DMS153 (cell line): ENCODE results near the gene HNRNPA1.
"Not testable (repeated sequence)": the region's sequence is repeated elsewhere in the genome, so short reads cannot be mapped to it uniquely, and the experiment has no call there.

Source experiments
- DNase-seq: peaks from one replicate; lab custom pipeline; 2025; lab: John Stamatoyannopoulos, UW

The HNRNPA1 gene

DNA sequence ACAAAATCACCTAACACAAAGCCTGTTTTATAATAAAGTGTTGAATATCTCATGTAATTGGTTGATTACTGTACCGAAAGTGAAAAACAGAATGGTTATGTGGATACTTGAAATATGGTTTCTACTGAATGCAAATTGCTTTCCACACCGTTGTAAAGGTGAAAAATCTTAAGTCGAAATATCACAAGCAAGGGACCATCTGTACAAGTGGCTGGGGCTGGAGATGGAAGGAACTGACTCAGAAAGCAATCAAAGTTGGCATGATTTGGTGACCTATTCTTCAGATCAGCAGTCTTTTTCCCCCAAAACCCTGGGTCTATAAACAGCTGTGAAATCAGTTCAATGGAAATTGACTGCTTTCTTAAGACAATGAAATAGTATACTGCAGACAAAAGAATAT lies 4.2 kb upstream of the HNRNPA1 start:
- no peak for DNase-seq

- no peak for DNase-seq
Measured at GRCh38 chr12:54277823-54278276, 2.7 kb upstream of the HNRNPA1 start.

- DNase-seq: no peak
Measured at GRCh38 chr12:54279227-54279631, 1.3 kb upstream of the HNRNPA1 start.

DNA sequence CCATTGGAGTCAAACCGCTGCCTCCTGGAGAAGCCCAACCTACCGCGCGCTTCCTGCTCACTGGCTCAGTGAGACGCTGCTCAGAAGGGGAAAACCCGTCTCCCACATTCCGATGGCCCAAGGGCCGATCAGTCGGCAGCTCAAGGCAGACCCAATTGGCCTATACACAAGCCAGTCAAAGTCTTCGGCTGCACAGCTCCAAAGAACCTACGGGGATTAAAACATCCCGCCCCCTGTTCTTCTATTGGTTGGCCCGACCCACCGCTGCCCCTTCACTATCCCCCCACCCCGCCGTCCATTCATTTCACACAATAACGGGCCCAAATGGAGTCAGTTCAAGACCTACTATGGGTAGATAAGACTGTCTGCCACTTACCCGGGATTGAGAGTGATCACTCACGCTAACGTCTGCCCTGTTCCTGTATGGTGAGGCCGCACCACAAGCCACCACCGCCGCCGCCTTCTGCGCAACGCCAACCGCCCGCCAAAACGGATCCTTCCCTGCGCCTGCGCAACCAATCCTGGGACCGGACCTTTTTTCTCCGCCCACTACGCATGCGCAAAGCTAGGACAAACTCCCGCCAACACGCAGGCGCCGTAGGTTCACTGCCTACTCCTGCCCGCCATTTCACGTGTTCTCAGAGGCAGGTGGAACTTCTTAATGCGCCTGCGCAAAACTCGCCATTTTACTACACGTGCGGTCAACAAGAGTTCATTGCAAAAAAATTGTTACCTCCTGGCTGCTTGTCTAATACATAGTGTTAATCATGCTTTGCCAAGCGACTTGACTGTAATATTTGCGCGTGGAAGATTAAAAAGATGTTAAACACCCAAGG lies 676 bp upstream of the HNRNPA1 start, which contains the start of gene CBX5:
Gene CBX5 (minus strand): TSS at position 491 of the 836 bp plus-strand sequence. CDS start 22,472 bp downstream, outside the sequence.
- DNase-seq: peak; percentile 98

DNA sequence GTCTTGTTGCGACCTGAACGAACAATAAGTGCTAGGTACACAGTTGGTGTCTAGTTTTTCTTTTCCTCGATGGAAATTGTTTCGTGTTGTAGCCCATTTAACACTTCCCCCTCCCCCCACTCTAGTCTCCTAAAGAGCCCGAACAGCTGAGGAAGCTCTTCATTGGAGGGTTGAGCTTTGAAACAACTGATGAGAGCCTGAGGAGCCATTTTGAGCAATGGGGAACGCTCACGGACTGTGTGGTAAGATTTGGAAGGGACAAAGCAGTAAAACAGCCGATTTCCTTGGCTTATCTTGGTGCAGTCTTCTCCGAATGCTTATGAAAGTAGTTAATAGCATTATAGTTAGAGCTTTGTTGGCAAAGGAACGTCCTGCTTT lies 724 bp downstream of the HNRNPA1 start:
- DNase-seq: not testable (repeated sequence)

DNA sequence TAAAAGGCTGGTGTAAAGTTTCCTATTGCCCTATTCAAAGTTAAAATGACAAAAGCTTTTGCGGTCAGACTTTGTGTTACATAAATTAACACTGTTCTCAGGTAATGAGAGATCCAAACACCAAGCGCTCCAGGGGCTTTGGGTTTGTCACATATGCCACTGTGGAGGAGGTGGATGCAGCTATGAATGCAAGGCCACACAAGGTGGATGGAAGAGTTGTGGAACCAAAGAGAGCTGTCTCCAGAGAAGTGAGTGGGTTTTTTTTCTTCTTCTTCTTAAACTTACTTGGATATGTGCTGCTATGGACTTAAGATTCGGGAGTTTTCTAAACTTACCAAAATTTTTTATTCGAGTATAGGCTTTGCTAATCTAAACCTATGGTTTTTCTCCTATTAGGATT lies 1.2 kb downstream of the HNRNPA1 start:
- not testable (repeated sequence) for DNase-seq

GRCh38 chr12:54282949-54283593 lies 2.5 kb downstream of the HNRNPA1 start:
- no peak for DNase-seq

DNA sequence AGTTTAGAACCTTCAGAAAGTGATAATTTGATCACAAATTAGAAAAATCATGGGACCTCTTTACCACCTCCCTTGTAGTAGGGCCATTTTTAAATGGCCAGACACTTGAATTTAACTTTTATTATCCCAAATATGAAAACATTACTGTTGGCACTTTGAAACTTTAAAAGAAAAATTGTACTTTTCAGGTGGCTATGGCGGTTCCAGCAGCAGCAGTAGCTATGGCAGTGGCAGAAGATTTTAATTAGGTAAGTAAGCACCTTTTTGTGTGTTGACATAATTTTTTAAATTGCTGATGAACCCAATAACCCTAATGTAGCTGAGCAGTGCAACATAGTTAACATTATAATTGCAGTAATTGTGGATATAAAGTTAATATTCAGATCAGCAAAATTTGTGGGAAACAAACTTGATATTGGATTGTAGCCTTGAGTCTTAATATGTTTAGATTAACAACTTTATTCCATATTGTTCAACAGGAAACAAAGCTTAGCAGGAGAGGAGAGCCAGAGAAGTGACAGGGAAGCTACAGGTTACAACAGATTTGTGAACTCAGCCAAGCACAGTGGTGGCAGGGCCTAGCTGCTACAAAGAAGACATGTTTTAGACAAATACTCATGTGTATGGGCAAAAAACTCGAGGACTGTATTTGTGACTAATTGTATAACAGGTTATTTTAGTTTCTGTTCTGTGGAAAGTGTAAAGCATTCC lies 3.7 kb downstream of the HNRNPA1 start:
- not testable (repeated sequence) for DNase-seq

GRCh38 chr12:54285150-54286041 lies 4.9 kb downstream of the HNRNPA1 start:
- no peak for DNase-seq

DNA sequence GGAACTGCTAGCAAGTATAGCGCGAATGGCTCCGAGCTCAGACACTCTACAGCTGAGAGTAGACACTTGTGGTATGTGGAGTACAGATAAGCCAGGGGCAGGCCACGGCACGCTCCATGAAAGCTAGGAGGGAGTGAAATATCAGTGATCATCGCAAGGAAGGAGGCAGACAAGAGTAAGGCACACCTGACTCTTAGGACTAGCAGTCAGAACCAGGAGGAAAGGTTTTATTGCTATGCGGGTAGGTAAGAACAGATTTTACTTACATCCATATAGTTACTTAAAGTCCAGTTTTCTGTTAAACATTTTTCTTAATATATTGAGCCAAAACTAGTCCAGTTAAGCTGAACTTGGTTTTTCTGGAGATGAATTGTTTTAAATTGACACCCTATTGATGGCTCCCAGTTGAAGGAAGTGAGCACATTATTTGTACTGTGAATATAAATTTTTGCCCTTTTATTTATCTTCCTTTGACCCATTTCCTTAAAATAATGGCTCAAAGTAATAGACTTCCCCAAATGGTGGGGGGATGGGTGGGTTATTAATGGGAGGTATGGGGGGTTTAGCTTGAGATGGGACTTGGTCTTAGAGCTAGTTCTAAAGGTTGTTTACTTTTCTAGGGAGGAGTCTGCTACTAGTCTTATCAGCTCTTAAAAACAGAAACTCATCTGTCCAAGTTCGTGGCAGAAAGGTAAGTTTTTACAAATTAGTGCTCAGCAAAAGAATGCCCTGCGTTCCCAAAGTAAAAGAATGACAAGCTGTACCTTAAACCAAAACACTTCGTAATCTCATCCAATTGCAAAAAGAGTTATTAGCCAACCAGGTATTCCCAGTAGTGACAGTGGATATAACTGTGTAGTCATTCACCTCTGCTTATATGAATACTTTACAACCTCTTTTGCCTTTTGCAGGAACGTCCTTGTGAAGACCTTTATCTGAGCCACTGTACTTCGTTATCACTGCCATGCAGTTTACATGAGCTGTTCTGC lies 5.8 kb downstream of the HNRNPA1 start:
- DNase-seq: no peak

GRCh38 chr12:54287261-54288157 lies 7.0 kb downstream of the HNRNPA1 start:
- no peak for DNase-seq

GRCh38 chr12:54292083-54292930 lies 11.8 kb downstream of the HNRNPA1 start:
- no peak for DNase-seq

DNA sequence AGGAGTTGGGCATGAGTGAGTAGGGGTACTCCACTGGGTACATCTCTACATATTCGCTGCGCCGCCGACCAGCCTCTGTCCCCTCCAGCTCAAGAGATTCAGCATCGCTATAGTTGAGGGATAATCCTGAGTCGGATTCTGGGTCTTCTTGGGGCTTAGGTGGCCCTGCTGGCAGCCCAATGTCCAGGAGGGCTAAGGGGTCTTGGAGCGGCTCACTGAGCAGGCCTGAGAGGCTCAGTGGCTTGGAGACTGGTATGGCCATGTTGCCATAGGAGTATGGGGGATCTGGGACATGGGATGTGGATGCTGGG lies 12.4 kb downstream of the HNRNPA1 start:
- no peak for DNase-seq

GRCh38 chr12:54294152-54294952 lies 13.8 kb downstream of the HNRNPA1 start:
- DNase-seq: no peak

GRCh38 chr12:54294953-54295566 lies 14.5 kb downstream of the HNRNPA1 start:
- DNase-seq: no peak

- no peak for DNase-seq
Measured at GRCh38 chr12:54296393-54297099, 16.0 kb downstream of the HNRNPA1 start.

DNA sequence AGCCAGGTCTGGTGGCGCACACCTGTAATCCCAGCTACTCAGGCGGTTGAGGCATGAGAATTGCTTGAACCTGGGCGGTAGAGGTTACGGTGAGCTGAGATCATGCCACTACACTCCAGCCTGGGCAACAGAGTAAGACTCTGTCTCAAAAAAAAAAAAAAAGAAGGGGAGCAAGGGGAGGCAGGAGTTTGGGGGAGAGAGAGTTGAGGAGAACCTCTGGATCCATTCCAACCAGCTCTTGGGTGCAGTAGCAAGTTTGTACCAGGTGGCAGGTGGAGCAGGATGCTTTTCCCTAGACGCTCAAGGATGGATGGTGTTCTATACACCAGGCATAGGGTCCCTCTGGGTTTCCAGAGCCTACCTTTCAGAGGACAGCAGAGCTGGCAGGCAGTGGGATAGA lies 18.4 kb downstream of the HNRNPA1 start:
- no peak for DNase-seq
